Measurements from ENCODE around the gene SPOPL.
"Not testable (repeated sequence)": the region's sequence is repeated elsewhere in the genome, so short reads cannot be mapped to it uniquely, and the experiment has no call there.

Gene SPOPL

DNA sequence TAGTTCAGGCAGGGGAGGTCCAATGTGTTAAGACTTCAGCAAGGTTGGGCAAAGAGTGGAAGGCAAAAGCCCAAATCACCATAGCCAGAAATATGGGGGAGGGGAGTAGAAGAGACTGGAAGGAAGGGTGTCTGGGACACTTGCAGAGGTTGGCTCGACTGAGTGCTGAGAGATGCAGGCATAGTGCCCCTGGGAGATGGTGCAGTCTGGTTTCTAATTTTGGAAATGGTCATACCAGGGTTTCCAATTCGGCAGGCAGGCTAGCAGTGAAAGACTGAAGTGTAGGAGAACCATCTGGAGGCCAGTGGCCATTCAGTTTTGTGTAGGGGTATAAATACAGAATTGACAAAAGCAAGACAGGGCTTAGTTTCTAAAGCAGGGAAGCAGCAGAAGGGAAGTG, 6.2 kb upstream of the SPOPL start:
- DNase-seq, result no peak

DNA sequence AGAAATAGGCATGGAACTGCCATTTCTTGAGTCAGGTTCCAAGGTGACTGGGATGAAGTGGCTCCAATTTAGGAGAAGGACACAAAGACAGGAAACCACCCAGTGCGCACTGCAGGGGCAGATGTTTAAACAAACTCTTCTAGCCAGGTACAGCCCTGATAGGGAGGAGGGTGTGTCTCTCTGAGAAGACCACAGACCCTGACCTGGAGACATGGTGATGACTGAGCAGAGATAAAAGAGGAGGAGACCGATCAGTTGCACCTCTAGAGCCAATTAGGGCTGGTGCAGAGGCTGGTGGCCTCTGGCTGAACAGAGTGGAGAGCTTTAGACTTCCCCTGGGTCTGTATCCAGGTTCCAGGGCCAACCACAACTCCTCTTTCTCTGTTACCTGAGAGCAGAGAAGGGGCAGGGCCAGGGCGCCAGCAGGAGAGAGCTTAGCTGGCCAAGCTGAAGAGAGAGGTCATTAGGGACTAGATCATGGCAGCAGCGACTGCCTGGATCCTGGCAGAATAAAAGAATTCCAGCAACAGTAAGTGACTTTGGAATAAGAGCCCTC, 5.4 kb upstream of the SPOPL start:
- DNase-seq, result no peak

DNA sequence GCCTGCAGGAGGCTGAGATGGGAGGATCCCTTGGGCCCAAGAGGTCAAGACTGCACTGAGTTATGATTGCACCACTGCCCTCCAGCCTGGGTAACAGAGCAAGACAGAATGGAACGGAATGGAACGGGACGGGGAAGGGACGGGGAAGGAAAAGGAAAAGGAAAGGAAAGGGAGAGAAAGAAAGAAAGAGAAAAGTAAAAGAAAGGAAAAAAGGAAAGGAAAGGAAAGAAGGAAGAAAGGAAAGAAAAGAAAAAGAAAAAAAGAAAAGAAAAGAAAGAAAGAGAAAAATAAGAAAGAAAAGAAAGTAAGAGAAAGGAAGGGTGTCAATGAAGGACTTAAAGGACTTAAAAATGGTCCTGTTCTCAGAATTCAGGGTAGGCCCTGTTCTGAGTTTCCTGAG, 4.3 kb upstream of the SPOPL start:
- DNase-seq, result no peak

DNA sequence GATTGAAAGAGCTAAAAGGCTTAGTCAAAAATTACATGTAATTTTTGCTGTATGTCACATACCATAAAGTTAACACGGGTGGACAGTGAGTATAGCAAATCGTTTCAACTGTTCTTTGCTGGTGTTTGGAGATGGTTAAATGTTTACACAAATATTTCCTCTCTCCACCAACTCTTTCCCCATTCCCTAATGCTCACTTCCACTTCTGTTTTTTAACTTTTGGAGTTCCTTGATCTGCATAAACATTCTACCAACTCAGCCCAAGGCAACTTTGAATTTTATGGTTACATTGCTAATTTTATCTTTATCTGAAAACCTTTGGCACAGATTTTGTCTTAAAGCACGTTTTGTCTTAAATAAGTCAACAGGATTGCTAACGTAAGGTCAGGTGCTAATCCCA, 1.9 kb upstream of the SPOPL start:
- DNase-seq, result no peak

DNA sequence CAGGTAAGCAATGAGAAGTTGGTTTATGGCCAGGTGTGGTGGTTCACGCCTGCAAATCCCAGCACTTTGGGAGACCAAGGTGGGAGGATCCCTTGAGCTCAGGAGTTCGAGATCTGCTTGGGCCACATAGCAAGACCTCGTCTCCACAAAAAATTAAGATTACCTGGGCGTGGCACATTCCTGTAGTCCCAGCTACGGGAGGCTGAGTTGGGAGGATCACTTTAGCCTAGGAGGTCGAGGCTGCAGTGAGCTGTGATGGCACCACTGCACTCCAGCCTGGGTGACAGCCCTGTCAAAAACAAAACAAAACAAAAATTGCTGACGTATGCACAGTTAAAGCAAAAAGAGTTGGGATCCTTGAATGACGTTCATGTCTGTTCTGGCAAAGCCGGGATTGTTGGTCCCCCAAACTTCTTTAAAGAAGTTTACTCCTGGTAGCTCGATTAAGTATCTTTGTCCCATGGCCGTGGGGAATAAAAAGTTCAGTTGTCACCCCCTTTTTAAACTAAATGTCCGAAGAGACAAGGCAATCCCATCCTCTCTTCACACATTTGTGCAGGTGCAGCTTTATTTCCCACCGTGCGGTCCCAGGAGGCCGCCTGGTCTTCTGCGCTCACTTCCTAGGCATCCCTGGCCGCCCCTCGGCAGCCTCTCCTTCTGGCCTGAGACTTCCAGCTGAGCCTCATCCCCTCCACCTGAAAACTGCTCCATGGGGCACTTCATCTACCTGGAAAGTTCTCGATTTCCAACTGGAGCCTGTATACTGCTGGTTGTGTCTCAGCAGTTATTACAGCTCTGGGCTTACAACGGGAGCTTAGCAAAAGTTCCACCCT, 762 bp upstream of the SPOPL start:
- no peak for DNase-seq

DNA sequence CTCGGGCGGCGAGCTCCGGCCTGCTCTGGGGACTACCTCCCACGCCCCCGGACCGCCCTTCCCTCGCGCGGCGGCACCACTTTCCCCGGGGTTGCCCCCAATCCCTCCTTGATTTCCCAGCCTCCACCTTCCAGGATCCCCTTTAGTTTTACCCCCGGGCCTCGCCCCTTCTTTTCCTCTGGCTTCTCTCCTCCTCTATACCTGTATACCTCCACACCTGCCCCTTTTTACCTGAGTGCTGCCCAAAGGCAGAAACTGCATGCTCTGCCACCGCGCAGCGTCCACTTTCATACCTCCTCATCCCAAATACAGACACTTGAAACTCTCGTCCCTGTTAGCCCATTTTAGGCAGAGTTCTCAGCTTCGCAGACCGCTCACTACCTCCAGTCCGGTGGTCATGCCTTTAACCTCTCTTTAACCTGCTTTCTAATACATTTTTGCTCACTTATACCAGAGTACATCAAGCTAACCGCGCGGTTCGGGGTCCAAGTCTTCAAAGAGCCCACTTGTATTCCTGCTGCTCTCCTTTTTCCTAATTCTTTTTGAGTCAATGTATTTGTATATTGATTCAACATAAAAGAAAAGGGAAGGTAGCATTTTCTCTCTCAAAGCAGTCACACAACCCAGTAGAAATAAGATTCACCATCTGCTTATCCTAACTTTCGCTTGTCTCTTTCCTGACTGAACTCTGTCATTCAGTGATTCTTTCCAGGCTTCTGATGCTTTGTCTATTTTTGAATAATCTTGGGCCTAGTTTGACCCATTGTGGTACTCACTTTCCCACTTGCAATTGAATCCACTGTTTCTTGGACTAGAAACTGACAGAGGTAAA, 901 bp downstream of the SPOPL start:
- DNase-seq, result no peak

DNA sequence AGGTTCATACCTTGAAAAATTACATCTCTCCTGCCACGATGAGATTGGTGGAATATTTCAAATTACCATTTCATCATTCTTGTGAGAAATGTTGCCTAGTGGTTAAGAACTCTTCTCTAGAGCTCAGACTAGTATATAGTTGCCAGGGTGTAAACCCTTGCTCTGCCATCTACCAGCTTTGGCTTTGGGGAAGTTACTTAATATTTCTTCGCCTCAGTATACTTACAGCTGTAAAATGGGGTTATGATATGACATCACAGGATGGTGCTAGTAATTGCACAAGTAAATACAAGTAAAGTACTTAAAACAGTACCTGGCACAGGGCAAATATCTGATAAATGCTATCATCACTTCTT, 1.5 kb downstream of the SPOPL start:
- DNase-seq, result no peak

DNA sequence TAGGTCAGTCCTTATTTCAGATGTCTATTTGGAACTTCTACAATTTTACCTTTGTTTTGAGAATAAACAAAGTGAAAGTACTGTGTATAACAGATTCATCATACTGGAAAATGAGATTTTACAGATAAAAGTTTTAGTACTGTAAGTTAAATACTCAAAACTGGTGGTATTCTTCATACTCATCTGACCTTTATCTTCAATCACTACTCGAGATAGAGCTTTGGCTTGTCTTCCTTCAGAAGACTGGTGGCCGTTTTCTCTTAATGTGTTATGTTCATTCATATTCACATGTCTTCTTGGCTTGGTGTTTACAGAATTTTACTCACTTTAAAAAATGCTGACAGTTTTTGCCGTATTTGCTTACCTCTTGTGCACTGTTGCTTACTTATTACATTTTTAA, 2.1 kb downstream of the SPOPL start:
- DNase-seq, result no peak

DNA sequence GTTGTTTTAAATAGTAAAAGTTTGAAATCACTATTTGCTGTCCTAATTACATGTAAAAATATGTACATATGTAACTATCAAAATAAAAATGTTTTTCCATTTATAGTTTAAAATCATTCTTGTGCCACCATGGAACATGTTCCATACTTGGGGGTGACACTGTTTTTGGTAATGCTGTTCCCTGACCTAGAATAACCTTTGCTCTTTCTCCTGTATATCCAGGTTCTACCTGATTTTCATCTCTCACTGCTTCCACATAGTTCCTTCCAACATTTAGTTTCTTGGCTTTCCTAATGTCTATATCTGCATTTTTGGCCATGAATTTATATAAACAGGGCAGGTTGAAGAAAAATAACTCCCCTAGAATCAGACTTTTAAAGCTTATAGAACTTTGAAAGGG, 2.5 kb downstream of the SPOPL start:
- DNase-seq, result no peak

DNA sequence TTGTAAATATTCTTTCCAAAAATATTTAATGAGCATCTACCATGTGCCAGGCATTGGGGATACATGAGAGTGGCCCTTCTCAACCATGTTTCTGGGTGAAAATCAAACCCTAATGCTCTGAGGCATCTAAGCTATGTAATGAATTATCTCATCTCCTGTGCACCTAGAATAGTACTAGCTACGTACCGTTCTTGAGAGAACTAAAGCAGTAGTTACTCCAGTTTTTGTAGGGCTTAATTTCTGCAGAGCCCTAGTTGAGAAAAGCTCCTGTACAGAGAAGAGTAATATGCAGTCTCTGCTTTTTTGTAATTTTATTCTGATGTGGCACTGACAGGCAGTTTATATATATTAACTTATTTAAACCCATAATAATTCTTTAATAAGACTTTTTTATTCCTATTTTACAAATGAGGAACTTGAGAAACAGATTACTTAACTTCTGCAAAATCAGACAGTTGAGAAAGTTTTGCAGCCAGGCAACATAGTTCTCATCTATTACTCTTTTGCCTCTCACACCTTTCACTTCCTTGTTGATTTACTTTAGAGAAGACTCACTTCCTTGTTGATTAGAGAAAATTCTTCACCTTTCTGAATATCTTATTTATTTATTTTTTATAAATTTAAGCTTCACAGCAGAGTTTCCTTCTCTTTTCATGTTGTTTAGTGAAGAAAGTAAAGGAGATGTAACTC, 3.1 kb downstream of the SPOPL start:
- no peak for DNase-seq

DNA sequence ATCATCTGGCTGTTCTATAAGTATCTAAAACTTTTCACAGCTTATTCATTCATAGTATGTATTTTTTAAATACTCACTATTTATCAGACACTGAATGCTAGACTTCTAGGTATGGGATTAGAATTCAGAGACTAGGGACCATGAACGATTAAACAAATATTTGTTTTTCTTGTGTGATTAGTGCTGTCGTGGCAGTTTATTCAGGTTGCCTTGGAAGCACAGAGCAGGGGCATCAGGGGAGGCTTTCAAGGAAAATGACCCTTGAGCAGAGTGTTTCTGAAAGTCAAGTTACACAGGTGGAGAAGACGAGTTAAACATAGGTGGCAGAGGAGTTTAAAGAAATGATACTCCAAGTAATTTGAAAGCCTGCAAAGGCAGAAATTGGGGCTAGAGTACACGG, 5.7 kb downstream of the SPOPL start:
- no peak for DNase-seq

DNA sequence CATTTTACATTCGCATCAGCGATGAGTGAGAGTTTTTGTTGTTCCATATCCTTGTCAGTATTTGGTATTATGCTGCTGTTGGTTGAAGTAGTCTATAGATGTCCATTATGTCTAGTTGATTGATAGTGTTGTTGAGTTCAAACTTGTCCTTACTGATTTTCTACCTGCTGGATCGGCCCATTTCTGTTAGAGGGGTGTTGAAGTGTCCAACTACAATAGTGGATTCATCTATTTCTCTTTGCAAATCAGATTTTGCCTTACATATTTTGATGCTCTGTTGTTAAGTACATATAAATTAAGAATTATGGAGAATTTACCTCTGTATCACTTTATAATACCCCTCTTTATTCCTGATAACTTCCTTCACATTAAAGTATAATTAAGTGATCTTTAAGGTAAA, 8.7 kb downstream of the SPOPL start:
- no peak for DNase-seq

DNA sequence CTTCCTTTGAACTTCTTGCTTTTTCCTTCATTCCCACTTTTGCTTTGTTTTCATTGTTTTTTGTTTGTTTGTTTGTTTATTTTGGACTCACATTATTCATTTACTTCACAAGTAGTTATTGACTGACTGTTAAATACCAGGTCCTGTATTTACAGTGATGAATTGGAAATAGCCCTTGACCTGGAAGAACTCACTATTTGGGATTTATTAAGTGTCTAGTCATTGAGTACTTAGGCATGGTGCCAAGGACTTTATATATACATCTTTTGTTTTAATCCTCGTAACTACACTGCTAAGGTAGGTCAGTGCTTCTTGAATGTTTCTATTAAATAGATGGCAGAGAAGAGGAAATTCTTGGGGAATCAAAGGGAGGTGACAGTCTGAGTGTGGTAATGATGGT, 11.1 kb downstream of the SPOPL start:
- no peak for DNase-seq

DNA sequence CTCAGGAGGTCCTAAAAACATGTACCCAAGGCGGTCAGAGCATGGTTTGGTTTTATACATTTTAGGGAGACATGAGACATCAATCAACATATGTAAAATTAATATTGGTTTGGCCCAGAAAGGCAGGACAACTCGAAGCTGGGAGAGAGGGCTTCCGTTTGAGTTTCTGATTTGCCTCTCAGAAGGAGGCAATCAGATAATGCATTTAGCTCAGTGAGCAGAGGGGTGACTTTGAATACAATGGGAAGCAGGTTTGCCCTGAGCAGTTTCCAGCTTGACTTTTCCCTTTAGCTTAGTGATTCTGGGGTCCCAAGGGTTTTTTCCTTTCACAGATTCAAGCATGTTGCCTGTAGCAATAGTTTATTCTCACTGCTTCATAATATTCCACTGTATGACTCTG, 12.6 kb downstream of the SPOPL start:
- DNase-seq, result no peak

DNA sequence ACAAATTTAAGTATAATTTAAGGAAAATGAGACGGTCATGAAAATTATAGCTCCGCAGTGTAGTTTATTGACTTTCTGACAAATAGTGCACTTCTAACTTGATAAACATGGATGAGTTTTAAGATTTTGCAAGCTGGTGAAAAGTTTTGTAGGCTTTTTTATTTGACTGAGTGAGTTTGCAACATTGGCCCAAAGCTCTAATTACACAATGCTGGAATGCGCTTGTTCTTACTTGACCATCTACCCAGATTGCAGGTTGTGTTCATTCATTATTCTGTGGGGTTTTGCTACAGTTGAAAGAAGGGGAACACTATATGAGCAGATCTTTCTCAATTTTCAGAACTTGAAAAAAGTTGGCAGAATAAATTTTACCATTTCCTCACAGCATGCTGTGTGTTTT, 13.5 kb downstream of the SPOPL start:
- DNase-seq, result no peak

DNA sequence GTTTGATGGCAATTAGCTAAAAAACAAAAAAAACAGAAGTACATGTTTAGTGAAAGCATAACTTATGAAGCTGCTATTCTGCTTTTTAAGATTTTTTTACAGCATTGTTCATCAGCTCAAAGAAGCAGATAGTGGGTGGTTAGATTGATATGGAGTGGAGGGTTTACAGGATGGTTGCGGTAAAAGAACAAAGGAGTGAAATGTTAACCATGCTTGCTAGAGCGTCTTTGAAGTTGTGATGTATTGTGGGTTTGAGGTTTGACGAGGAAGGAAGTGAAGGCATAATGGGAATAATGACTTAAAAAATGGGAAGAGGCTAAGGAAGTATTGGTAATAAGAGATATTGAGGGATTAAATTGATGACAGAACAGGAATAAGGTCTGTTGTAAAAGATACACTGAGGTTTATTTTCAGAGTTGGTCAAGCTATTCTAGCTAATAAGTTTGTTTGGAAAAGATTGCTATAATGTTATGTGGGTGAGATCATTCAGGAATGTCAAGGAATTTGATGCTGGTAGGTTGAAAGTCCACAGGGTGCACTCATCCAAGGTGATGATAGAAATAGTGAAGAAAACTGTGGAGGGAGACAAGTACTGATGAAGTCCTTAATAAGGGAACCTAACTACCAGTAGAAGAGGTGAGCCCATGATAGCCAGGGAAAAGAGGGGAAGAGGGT, 14.6 kb downstream of the SPOPL start:
- DNase-seq, result no peak

DNA sequence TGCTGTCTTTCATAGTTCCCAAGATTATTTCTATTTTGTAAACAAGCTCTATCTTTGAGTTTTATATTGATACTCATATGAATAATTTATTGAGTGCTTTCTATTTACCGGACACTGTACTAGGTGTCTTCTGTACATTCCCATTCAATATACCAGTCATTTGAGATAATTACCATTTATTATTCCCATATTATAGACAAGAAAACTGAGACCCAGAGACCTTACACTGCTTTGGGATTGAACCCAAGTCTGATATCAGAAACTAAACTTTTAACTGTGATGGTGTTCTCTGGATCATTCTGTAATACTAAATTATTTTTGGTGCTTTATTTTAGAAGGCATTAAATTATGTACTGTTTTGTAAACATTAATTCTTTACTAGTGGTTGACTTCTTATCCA, 17.3 kb downstream of the SPOPL start:
- no peak for DNase-seq

DNA sequence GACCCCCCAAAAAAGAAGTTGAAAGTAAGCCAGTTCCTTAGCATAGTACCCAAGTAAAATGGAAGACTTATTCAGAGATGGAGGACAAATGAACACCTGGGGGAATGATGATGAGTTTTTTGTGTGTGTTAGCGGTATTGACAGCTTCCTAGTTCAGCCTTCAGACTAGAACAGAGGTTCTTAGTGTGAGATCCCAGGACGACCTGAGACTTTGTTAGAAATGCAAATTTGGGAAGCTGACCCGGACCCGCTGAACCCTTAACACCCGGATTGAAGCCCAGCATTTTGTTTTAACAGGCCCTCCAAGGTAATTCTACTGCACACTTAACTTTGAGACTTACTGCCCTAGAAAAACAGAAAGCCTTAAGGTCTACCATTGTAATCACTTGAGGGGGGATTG, 20.3 kb downstream of the SPOPL start:
- no peak for DNase-seq

DNA sequence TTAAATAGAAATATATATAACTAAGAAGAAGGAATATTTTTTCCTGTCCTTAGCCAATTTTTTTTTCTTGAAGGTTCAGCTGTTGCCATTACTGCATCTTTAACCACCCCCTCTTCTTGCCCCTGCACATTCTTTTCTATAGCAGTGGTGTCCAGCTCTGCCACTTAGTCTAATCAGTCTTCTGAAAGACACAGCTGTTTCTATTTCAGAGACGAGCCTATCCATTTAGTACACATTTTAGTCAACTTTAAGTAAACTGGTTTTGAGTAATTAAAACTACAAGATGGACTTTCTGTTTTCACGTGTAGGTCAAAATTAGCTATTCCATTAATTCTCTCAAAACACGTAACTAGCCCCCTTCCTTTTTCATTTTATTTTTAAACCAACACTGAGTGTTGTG, 21.0 kb downstream of the SPOPL start:
- DNase-seq, result no peak

DNA sequence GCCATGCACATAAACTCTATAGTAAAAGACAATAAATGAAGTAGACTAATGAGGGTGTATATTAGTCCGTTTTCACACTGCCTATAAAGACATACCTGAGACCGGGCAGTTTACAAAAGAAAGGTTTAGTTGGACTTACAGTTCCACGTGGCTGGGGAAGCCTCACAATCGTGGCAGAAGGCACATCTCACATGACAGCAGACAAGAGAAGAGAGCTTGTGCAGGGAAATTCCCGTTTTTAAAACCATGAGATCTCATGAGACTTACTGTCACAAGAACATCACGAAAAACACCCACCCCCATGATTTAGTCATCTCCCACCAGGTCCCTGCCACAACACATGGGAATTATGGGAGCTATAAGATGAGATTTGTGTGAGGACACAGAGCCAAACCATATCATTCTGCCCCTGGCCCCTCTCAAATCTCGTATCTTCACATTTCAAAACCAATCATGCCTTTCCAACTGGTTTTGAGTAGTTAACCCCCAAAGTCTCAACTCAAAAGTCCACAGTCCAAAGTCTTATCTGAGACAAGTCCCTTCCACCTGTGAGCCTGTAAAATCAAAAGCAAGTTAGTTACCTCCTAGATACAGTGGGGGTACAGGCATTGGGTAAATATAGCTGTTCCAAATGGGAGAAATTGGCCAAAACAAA, 21.6 kb downstream of the SPOPL start:
- DNase-seq, result not testable (repeated sequence)

DNA sequence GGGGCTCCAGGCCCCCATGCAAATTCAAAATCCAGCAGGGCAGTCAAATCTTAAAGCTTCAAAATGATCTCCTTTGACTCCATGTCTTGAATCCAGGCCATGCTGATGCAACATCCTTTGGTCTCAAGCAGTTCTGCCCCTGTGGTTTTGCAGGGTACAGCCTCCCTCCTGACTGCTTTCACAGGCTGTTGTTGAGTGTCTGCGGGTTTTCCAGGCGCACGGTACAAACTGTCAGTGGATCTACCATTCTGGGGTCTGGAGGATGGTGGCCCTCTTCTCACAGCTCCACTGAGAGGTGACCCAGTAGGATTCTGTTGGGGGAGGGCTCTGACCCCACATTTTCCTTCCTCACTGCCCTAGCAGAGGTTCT, 22.1 kb downstream of the SPOPL start:
- not testable (repeated sequence) for DNase-seq

DNA sequence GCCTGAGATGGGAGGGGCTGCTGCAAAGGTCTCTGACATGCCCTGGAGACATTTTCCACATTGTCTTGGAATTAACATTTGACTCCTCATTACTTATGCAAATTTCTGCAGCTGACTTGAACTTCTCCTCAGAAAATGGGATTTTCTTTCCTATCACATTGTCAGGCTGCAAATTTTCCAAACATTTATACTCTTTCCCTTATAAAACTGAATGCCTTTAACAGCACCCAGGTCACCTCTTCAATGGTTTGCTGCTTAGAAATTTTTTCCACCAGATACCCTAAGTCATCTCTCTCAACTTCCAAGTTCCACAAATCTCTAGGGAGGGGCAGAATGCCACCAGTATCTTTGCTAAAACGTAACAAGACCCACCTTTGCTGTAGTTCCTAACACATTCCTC, 22.8 kb downstream of the SPOPL start:
- not testable (repeated sequence) for DNase-seq
